HCT116 (cell line): ENCODE results near the gene SRGAP3. TPM values are rescaled to one million over a fixed set of nuclear protein-coding genes. Genes with fewer than 3 reads are reported as not detected.
"Not testable (repeated sequence)": the region's sequence is repeated elsewhere in the genome, so short reads cannot be mapped to it uniquely, and the experiment has no call there.

Source experiments
- ATAC-seq: fragments of 200-7000 bp; cut with Tn5 transposase; 2 replicates; pipeline ENCODE4 v1.9.1; 2020; ENCODE audit warnings: mild to moderate bottlenecking, moderate library complexity
- BruUV-seq: library from RNA; stranded (reverse); fragments of 400-500 nt; replicated peaks from 2 replicates; lab custom pipeline; 2021; lab: Mats Ljungman, UMichigan
- CTCF ChIA-PET: fragments of 300-600 bp; sonication (Branson Sonifier 250); formaldehyde crosslinking; loops from one replicate; lab custom pipeline; 2021; ENCODE audit warnings: antibody characterized with exemption; lab: Charles Lee
- POLR2A ChIA-PET: fragments of 300-600, 350-600 bp; sonication (Branson Sonifier 250); formaldehyde crosslinking; loops from one replicate; lab custom pipeline; 2021; ENCODE audit warnings: antibody characterized with exemption; lab: Charles Lee
- RAD21 ChIA-PET, 2 experiments: fragments of 300-600 bp; sonication (Branson Sonifier 250); formaldehyde crosslinking; loops; one replicate each; lab custom pipeline; 2023; ENCODE audit warnings: low total read pairs in 2 of 2; ENCODE audit not compliant: uncharacterized antibody in 2 of 2, unreplicated experiment in 2 of 2, low non-redundant PET in 1 of 2; lab: Charles Lee
- DNase-seq: peaks from one replicate; pipeline ENCODE4 v3.0.0-alpha.2; 2010; ENCODE audit warnings: low read depth, low spot score
- H2AFZ ChIP-seq: fragments of 200-600 bp; shearing (Covaris generic), sonication (generic); 2 replicates; pipeline ENCODE4 v1.6.1; 2017; ENCODE audit warnings: low read depth, mixed run types, mixed read lengths, antibody characterized with exemption, low read length; ENCODE audit not compliant: poor library complexity, severe bottlenecking
- H3K27ac ChIP-seq: 2 replicates; pipeline ENCODE4 v1.5.1; 2012; ENCODE audit warnings: low read depth, low read length
- H3K27me3 ChIP-seq: fragments of 200-600 bp; sonication (generic); 2 replicates; pipeline ENCODE4 v1.6.1; 2016; ENCODE audit warnings: mixed run types, low read length, mixed read lengths; ENCODE audit not compliant: insufficient read depth
- H3K36me3 ChIP-seq, 2 experiments: fragments of 200-500 bp in 1 of 2; fragments of 200-600 bp in 1 of 2; sonication (Bioruptor generic) in 1 of 2; sonication (generic) in 1 of 2; 2 replicates each; pipeline versions ENCODE4 v1.5.1 to v1.6.1; 2014 to 2016; ENCODE audit warnings: low read length in 2 of 2, inconsistent platforms in 1 of 2, mixed read lengths in 1 of 2, mixed run types in 1 of 2; ENCODE audit not compliant: insufficient read depth in 2 of 2, control insufficient read depth in 1 of 2
- H3K4me1 ChIP-seq, 2 experiments: fragments of 200-600 bp in 1 of 2; sonication (generic) in 1 of 2; 2 replicates each; pipeline versions ENCODE4 v1.5.1 to v1.6.1; 2012 to 2017; ENCODE audit warnings: low read length in 2 of 2, inconsistent platforms in 1 of 2, mild to moderate bottlenecking in 1 of 2, mixed read lengths in 1 of 2, mixed run types in 1 of 2, moderate library complexity in 1 of 2; ENCODE audit not compliant: insufficient read depth in 2 of 2, control insufficient read depth in 1 of 2
- H3K4me2 ChIP-seq: fragments of 200-600 bp; sonication (generic); 2 replicates; pipeline ENCODE4 v1.6.1; 2017; ENCODE audit warnings: mixed run types, low read length, mixed read lengths
- H3K4me3 ChIP-seq, 2 experiments: fragments of 200-600 bp in 1 of 2; sonication (generic) in 1 of 2; replicated peaks in 1 of 2; 2 replicates each; pipeline ENCODE4 v1.5.1; 2011 to 2016; ENCODE audit warnings: low read length in 2 of 2, control low read depth in 1 of 2, low read depth in 1 of 2, mild to moderate bottlenecking in 1 of 2, mixed read lengths in 1 of 2, mixed run types in 1 of 2
- H3K79me2 ChIP-seq: fragments of 200-600 bp; sonication (generic); 2 replicates; pipeline ENCODE4 v1.6.1; 2017; ENCODE audit warnings: mild to moderate bottlenecking, mixed run types, low read length, moderate library complexity, mixed read lengths; ENCODE audit not compliant: insufficient read depth
- H3K9ac ChIP-seq: fragments of 200-600 bp; sonication (generic); 2 replicates; pipeline ENCODE4 v1.6.1; 2016; ENCODE audit warnings: low read length, mixed read lengths
- H3K9me2 ChIP-seq: fragments of 200-600 bp; sonication (generic), shearing (Covaris generic); 2 replicates; pipeline ENCODE4 v1.6.1; 2017; ENCODE audit warnings: mixed run types, mild to moderate bottlenecking, moderate library complexity; ENCODE audit not compliant: insufficient read depth
- H3K9me3 ChIP-seq, 2 experiments: fragments of 200-500 bp in 1 of 2; fragments of 200-600 bp in 1 of 2; sonication (Bioruptor generic) in 1 of 2; sonication (generic) in 1 of 2; 2 replicates each; pipeline ENCODE4 v1.6.1; 2014 to 2017; ENCODE audit warnings: low read length in 2 of 2, mixed read lengths in 2 of 2, inconsistent platforms in 1 of 2, low read depth in 1 of 2, mild to moderate bottlenecking in 1 of 2, mixed run types in 1 of 2, moderate library complexity in 1 of 2; ENCODE audit not compliant: control insufficient read depth in 1 of 2, insufficient read depth in 1 of 2
- H4K20me1 ChIP-seq: fragments of 200-600 bp; sonication (generic), shearing (Covaris generic); 2 replicates; pipeline ENCODE4 v1.6.1; 2017; ENCODE audit warnings: mixed run types, mild to moderate bottlenecking, moderate library complexity; ENCODE audit not compliant: insufficient read depth
- CEBPB ChIP-seq: IDR thresholded peaks from 2 replicates; pipeline ENCODE4 v1.6.1; 2012; ENCODE audit warnings: low read depth
- ELF1 ChIP-seq: IDR thresholded peaks from 2 replicates; pipeline ENCODE4 v1.6.1; 2012; ENCODE audit warnings: low read depth, borderline replicate concordance
- EZH2 ChIP-seq: fragments of 200-600 bp; sonication (generic); IDR thresholded peaks from 2 replicates; pipeline ENCODE4 v1.6.1; 2017; ENCODE audit warnings: antibody characterized with exemption, mixed run types
- EZH2phosphoT487 ChIP-seq: fragments of 200-600 bp; IDR thresholded peaks from 2 replicates; pipeline ENCODE4 v1.6.1; 2018; ENCODE audit warnings: antibody characterized with exemption, borderline replicate concordance
- FOSL1 ChIP-seq: IDR thresholded peaks from 2 replicates; pipeline ENCODE4 v1.6.1; 2012; ENCODE audit warnings: low read depth
- POLR2A ChIP-seq: IDR thresholded peaks from 2 replicates; pipeline ENCODE4 v1.7.0; 2011; ENCODE audit warnings: borderline replicate concordance; ENCODE audit not compliant: insufficient read depth, insufficient read length; ENCODE audit errors: extremely low read depth
- SP1 ChIP-seq: IDR thresholded peaks from 2 replicates; pipeline ENCODE4 v1.6.1; 2012; ENCODE audit warnings: low read depth
- TCF7L2 ChIP-seq: IDR thresholded peaks from 2 replicates; pipeline ENCODE4 v1.7.0; 2011; ENCODE audit warnings: borderline replicate concordance, inconsistent platforms; ENCODE audit not compliant: insufficient read depth, insufficient read length; ENCODE audit errors: extremely low read depth
- ZFX ChIP-seq: fragments of 450-650 bp; IDR thresholded peaks from 2 replicates; pipeline ENCODE4 v1.6.1; 2017
- ZNF274 ChIP-seq: fragments of 200-500 bp; sonication (Bioruptor generic); IDR thresholded peaks from 2 replicates; pipeline ENCODE4 v1.6.1; 2014; ENCODE audit warnings: mild to moderate bottlenecking, low read depth, low read length, inconsistent platforms
- intact Hi-C: fragments of 100-400 bp; cut with micrococcal nuclease; formaldehyde crosslinking; loops from 2 replicates; pipeline ENCODE4 v1.10.0; 2022
- total RNA-seq: library from RNA; stranded (reverse); gene quantifications from one replicate; pipeline ENCODE4 v1.2.1, GENCODE V29; 2021; ENCODE audit not compliant: unreplicated experiment
- TF ChIP-seq, protein P1 (sequence below), 3 experiments: fragments of 200-600 bp in 1 of 3; sonication (generic) in 1 of 3; IDR thresholded peaks in 2 of 3; conservative IDR thresholded peaks in 1 of 3; 2 replicates each; pipeline ENCODE4 v1.5.1; 2012 to 2017; ENCODE audit warnings: low read depth in 2 of 3, low read length in 2 of 3, antibody characterized with exemption in 1 of 3, borderline replicate concordance in 1 of 3, control low read depth in 1 of 3, mild to moderate bottlenecking in 1 of 3, mixed read lengths in 1 of 3, mixed run types in 1 of 3, moderate library complexity in 1 of 3; ENCODE audit not compliant: insufficient read depth in 1 of 3
- TF ChIP-seq, protein P2 (sequence below): IDR thresholded peaks from 2 replicates; pipeline ENCODE4 v1.6.1; 2011; ENCODE audit warnings: mild to moderate bottlenecking, low read length, moderate library complexity; ENCODE audit not compliant: insufficient replicate concordance; ENCODE audit errors: extremely low read depth
- TF ChIP-seq, protein P3 (sequence below): IDR thresholded peaks from 2 replicates; pipeline ENCODE4 v1.6.1; 2012

Gene SRGAP3
- total RNA-seq, 1 experiment from 2014 or later: 8.3 TPM

DNA sequence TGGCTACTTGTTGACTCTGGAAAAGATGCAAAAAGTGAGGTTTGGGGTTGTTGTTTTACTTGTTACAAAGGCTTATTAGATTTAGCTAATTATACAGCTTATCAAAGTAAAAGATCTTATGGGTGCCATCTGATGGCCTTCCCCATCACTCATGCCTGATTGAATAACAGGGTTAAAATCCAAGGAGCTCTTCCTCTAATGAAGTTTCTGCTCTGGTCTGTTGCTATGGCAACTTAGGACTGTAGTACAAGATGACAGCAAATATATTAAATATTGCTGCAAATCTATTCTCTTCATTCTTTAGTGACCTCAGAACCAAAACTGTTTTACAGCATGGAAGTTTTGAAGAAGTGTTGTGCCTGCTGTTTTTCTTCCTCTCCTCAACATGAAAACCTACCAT is 45.6 kb upstream of the SRGAP3 start:
- no peaks in the 10 kb centered on the region for H3K27me3 ChIP-seq
- no peak overlapping the region for H3K4me3 ChIP-seq
- no peaks in the 10 kb centered on the region for H3K36me3 ChIP-seq
- TF ChIP-seq CEBPB: no peak
- no peak for TF ChIP-seq POLR2A
- TF ChIP-seq ELF1: no peak
- TF ChIP-seq, protein P1, sequence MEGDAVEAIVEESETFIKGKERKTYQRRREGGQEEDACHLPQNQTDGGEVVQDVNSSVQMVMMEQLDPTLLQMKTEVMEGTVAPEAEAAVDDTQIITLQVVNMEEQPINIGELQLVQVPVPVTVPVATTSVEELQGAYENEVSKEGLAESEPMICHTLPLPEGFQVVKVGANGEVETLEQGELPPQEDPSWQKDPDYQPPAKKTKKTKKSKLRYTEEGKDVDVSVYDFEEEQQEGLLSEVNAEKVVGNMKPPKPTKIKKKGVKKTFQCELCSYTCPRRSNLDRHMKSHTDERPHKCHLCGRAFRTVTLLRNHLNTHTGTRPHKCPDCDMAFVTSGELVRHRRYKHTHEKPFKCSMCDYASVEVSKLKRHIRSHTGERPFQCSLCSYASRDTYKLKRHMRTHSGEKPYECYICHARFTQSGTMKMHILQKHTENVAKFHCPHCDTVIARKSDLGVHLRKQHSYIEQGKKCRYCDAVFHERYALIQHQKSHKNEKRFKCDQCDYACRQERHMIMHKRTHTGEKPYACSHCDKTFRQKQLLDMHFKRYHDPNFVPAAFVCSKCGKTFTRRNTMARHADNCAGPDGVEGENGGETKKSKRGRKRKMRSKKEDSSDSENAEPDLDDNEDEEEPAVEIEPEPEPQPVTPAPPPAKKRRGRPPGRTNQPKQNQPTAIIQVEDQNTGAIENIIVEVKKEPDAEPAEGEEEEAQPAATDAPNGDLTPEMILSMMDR (IDR thresholded peaks at IDR 0.05 in 2 of 3, conservative IDR thresholded peaks at IDR 0.05 in 1 of 3; ENCODE audit: borderline replicate concordance in 1 of 3, insufficient read depth in 1 of 3, low read depth in 2 of 3, low read length in 2 of 3): no peak
- TF ChIP-seq, protein P2, sequence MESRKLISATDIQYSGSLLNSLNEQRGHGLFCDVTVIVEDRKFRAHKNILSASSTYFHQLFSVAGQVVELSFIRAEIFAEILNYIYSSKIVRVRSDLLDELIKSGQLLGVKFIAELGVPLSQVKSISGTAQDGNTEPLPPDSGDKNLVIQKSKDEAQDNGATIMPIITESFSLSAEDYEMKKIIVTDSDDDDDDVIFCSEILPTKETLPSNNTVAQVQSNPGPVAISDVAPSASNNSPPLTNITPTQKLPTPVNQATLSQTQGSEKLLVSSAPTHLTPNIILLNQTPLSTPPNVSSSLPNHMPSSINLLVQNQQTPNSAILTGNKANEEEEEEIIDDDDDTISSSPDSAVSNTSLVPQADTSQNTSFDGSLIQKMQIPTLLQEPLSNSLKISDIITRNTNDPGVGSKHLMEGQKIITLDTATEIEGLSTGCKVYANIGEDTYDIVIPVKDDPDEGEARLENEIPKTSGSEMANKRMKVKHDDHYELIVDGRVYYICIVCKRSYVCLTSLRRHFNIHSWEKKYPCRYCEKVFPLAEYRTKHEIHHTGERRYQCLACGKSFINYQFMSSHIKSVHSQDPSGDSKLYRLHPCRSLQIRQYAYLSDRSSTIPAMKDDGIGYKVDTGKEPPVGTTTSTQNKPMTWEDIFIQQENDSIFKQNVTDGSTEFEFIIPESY: no peak
- no peak for TF ChIP-seq EZH2
- no peak for TF ChIP-seq ZNF274
- no peak for TF ChIP-seq FOSL1
- TF ChIP-seq TCF7L2: no peak
- TF ChIP-seq, protein P3, sequence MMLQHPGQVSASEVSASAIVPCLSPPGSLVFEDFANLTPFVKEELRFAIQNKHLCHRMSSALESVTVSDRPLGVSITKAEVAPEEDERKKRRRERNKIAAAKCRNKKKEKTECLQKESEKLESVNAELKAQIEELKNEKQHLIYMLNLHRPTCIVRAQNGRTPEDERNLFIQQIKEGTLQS: no peak
- no peak for TF ChIP-seq EZH2phosphoT487
- no peak for TF ChIP-seq SP1
- no peak for TF ChIP-seq ZFX
- BruUV-seq: no TSS peak
- H2AFZ ChIP-seq: no peak overlapping the region
- no peaks in the 10 kb centered on the region for H3K9me3 ChIP-seq
- H3K79me2 ChIP-seq: no peaks in the 10 kb centered on the region
- no peak for DNase-seq
- ATAC-seq: no peak
- ChIA-PET RAD21 (no interaction called here), POLR2A (no interaction called here), CTCF (no interaction called here)
- H4K20me1 ChIP-seq: no peaks in the 10 kb centered on the region
- intact Hi-C loops: no loop called here
- H3K4me1 ChIP-seq: no peaks in the 10 kb centered on the region
- H3K9me2 ChIP-seq: no peaks in the 10 kb centered on the region
- no peak overlapping the region for H3K27ac ChIP-seq
- H3K9ac ChIP-seq: no peak overlapping the region
- H3K4me2 ChIP-seq: no peak overlapping the region

DNA sequence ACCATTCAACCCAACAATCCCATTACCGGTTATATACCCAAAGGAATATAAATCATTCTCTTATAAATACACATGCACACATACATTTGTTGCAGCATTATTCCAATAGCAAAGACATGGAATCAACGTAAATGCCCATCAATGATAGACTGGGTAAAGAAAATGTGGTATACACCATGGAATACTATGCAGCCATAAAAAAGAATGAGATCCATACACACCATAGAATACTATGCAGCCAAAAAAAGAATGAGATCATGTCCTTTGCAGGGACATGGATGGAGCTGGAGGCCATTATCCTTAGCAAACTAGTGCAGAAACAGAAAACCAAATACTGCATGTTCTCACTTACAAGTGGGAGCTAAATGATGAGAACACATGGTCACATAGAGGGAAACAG is 44.5 kb upstream of the SRGAP3 start:
- H3K79me2 ChIP-seq, ATAC-seq, POLR2A ChIA-PET, H3K4me2 ChIP-seq, BruUV-seq, CTCF ChIA-PET, H3K4me1 ChIP-seq, H3K36me3 ChIP-seq, H3K4me3 ChIP-seq, H3K9me2 ChIP-seq, H3K27ac ChIP-seq, H4K20me1 ChIP-seq, H3K27me3 ChIP-seq, intact Hi-C loops, H3K9me3 ChIP-seq, H3K9ac ChIP-seq, RAD21 ChIA-PET, H2AFZ ChIP-seq, DNase-seq: not testable (repeated sequence)
